Parathyroid adenoma (tissue), 2 donors: ENCODE data around the gene UTF1.

Experiments
- H2AFZ ChIP-seq: fragments of 300-600 bp; sonication (generic); one replicate; pipeline ENCODE4 v1.7.0; 2017; ENCODE audit warnings: antibody characterized with exemption, mild to moderate bottlenecking
- H3K27ac ChIP-seq: fragments of 300-600 bp; sonication (generic); one replicate; pipeline ENCODE4 v1.7.0; 2017
- H3K27me3 ChIP-seq: fragments of 300-600 bp; sonication (generic); one replicate; pipeline ENCODE4 v1.7.0; 2017; ENCODE audit warnings: low read length; ENCODE audit not compliant: control insufficient read depth, insufficient read depth
- H3K36me3 ChIP-seq: fragments of 300-600 bp; sonication (generic); one replicate; pipeline ENCODE4 v1.7.0; 2017; ENCODE audit warnings: low read length; ENCODE audit not compliant: control insufficient read depth, insufficient read depth
- H3K4me1 ChIP-seq: fragments of 300-600 bp; sonication (generic); one replicate; pipeline ENCODE4 v1.7.0; 2017; ENCODE audit warnings: control low read depth
- H3K4me2 ChIP-seq: fragments of 300-600 bp; sonication (generic); one replicate; pipeline ENCODE4 v1.7.0; 2017; ENCODE audit warnings: low read length
- H3K4me3 ChIP-seq: fragments of 300-600 bp; sonication (generic); one replicate; pipeline ENCODE4 v1.7.0; 2017; ENCODE audit warnings: low read depth, low read length
- H3K79me2 ChIP-seq: fragments of 300-600 bp; sonication (generic); one replicate; pipeline ENCODE4 v1.7.0; 2017; ENCODE audit warnings: control low read depth
- H3K9ac ChIP-seq: fragments of 300-600 bp; sonication (generic); one replicate; pipeline ENCODE4 v1.7.0; 2017; ENCODE audit warnings: mild to moderate bottlenecking
- H3K9me3 ChIP-seq: fragments of 300-600 bp; sonication (generic); one replicate; pipeline ENCODE4 v1.7.0; 2017; ENCODE audit warnings: low read length; ENCODE audit not compliant: control insufficient read depth
- CTCF ChIP-seq: fragments of 300-600 bp; sonication (generic); IDR thresholded peaks from one replicate; pipeline ENCODE4 v1.7.0; 2017; ENCODE audit warnings: antibody characterized with exemption, mild to moderate bottlenecking
- donor health status: primary hyperparathyroidism.

The UTF1 gene

GRCh38 chr10:133230044-133230361 lies at the start of gene UTF1:
Gene UTF1, plus strand, starts transcription at chr10:133230217. Its CDS starts 72 bp downstream, at chr10:133230289.
- no peak within 1 kb of the TSS for H3K9ac ChIP-seq
- H3K27me3 ChIP-seq, result no peaks in the 10 kb centered on the region
- H2AFZ ChIP-seq, result no peak within 1 kb of the TSS
- H3K36me3 ChIP-seq, result no peaks in the 10 kb centered on the region
- no peaks in the 10 kb centered on the region for H3K79me2 ChIP-seq
- H3K9me3 ChIP-seq, result no peaks in the 10 kb centered on the region
- no peak within 1 kb of the TSS for H3K4me3 ChIP-seq
- TF ChIP-seq CTCF, result no peak
- H3K4me2 ChIP-seq, result no peak within 1 kb of the TSS
- H3K27ac ChIP-seq, result no peak within 1 kb of the TSS
- no peaks in the 10 kb centered on the region for H3K4me1 ChIP-seq

- no peaks in the 10 kb centered on the region for H3K79me2 ChIP-seq
- no peak for TF ChIP-seq CTCF
- H3K27me3 ChIP-seq, result no peaks in the 10 kb centered on the region
- no peaks in the 10 kb centered on the region for H3K36me3 ChIP-seq
- no peak overlapping the region for H3K4me2 ChIP-seq
- H3K9ac ChIP-seq, result no peak overlapping the region
- H3K9me3 ChIP-seq, result no peaks in the 10 kb centered on the region
- H2AFZ ChIP-seq, result no peak overlapping the region
- H3K27ac ChIP-seq, result no peak overlapping the region
- H3K4me1 ChIP-seq, result no peaks in the 10 kb centered on the region
- no peak overlapping the region for H3K4me3 ChIP-seq
These were observed 48.9 kb upstream of the UTF1 start for GRCh38 chr10:133180965-133181639.

GRCh38 chr10:133182190-133182589 lies 47.8 kb upstream of the UTF1 start:
- Histone ChIP-seq H3K4me2 (no peak overlapping the region), H3K27me3 (no peaks in the 10 kb centered on the region), H3K9me3 (no peaks in the 10 kb centered on the region), H3K4me3 (no peak overlapping the region), H3K9ac (no peak overlapping the region), H2AFZ (no peak overlapping the region), H3K27ac (no peak overlapping the region), H3K36me3 (no peaks in the 10 kb centered on the region), H3K79me2 (no peaks in the 10 kb centered on the region), H3K4me1 (no peaks in the 10 kb centered on the region)
- TF ChIP-seq CTCF, result no peak

- H3K79me2 ChIP-seq, result no peaks in the 10 kb centered on the region
- no peak for TF ChIP-seq CTCF
These were observed 47.0 kb upstream of the UTF1 start for GRCh38 chr10:133182791-133183645.

More at GRCh38 chr10:133182791-133183645, 47.0 kb upstream of the UTF1 start:
- no peak overlapping the region for H3K9ac ChIP-seq
- H3K27me3 ChIP-seq, result no peaks in the 10 kb centered on the region
- no peak overlapping the region for H2AFZ ChIP-seq
- no peak overlapping the region for H3K4me3 ChIP-seq
- no peak overlapping the region for H3K27ac ChIP-seq
- H3K4me2 ChIP-seq, result no peak overlapping the region
- no peaks in the 10 kb centered on the region for H3K9me3 ChIP-seq
- H3K4me1 ChIP-seq, result no peaks in the 10 kb centered on the region
- no peaks in the 10 kb centered on the region for H3K36me3 ChIP-seq
